ENCODE results near the gene SEMA4C.

GRCh38 chr2:96873651-96874096 lies 3.8 kb upstream of the SEMA4C start:
- TF ChIP-seq CTCF (IDR thresholded peaks at IDR 0.05) = no peak
- no peak for TF ChIP-seq POLR2A (IDR thresholded peaks at IDR 0.05)
- no peak for TF ChIP-seq POLR2AphosphoS5 (IDR thresholded peaks at IDR 0.05)
- no peak for TF ChIP-seq EP300 (IDR thresholded peaks at IDR 0.05; ENCODE audit: low read depth)

Measured in transverse colon (tissue), 4 donors.